Activated CD8-positive, alpha-beta memory T cell treated with anti-CD3 and anti-CD28 coated beads, Interleukin-2, amount 50 U/mL, for 1 hour (primary cell): ENCODE measurements around the gene OXTR.

Experiments
- DNase-seq: peaks from one replicate; pipeline ENCODE4 v3.0.0-alpha.2; 2020; ENCODE audit errors: extremely low read depth

Gene OXTR

DNA sequence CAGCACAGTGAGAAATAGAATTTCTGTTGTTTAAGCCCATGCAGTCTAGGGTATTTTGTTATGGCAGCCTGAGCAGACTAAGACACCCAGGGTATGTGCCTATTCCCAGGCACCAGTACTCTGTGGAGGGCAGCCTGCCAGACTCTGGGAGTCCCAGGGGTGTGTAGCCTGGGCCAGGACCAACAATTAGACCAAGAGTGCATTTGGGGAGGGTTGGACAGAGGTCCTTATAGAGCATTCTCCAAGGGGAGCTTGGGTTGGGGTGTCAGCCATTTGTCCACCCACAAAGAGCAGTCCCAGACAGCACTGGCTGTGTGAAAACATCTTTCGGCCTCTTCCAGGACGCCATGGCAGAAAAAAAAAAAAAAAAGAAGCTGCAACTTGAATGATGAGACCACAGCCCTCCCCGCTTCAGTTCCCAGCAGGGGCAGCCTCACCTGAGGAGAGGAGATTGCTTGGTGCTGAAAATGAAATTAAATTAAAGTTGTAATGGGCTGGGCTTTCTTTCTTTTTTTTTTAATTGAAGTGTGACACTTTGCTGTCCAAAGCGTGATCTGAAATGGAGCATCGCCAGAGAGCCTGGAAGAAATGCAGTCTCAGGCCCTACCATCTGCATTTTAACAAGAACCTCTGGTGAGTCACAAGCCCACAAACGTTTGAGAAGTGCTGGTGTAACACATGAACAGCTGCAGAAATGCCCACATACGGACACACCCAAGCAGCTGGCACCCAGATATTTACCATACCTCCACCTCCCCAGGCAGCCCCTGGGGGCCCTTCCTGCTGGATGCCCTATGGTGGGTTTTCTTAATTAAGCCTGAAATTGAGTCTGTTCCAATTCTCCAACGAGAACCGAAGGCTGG is 57.1 kb downstream of the OXTR start:
- DNase-seq: no peak

DNA sequence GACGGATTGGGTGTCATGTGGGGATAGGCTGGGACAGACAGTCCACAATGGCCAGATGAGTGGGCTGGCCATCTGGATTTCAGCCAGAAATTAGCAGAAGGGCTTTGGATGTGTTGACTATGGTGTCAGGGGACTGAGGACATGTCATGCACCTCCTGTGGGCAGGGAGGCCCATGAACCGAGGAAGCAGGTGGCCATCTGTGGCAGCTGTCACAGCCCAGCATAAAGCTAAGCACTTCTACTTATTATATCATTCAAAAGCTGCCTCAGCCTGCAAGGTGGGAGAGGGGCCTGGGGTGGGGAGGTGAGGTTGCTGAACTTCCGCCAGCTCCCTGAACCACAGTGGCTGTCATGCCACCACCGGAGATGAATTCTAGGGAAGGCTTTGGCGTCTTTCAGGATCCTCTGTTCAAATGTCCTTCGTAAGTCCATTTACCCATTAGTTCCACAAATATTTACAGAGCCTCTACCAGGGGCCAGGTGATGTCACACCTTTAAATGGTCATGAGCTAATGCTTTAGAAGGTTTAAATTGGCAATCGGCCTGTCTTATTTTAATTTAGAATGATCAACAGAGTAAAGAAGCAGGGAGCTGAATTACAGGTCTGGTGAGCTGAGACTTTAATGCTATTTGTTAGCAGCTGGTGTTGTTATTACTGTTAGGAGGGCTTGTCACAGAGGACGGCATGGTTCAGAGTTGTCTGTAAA is 59.5 kb downstream of the OXTR start:
- DNase-seq: no peak

DNA sequence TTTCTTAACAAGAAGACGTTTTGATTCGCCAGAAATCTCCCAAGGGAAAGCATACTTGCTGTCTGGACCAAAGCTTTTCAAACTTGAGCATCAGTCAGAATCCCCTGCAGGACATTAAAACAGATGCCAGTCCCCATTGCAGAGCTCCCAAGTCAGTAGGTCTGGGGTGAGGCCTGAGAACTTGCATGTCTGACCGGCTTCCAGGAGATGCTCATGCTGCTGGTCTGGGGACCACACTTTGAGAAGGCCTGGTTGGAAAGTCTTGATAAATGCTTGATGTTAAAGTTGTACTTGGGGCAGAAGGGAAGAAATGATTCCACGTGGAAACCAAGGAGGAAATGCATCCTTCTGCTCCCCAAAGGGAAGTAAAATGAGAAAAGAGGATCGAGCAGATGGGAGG is 60.1 kb downstream of the OXTR start:
- DNase-seq: no peak

DNA sequence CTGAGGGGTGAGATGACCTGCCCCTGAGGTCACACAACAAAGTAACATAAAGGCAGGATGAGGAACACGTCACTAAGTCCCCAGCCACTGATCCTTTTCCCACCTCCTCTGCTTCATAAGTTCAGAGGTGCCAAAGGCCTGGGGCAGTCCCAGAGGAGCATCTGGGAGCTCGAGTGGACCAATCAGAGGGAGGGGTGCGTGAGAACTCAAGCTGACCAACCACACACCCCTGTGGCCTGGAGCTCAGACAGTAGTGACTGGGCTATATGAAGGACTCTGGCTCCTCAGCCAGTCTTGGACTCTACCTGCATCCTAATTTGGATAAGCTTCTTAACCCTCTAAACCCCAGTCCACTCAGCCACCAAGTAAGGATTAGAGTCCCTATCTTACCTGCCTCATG is 63.8 kb downstream of the OXTR start:
- no peak for DNase-seq

DNA sequence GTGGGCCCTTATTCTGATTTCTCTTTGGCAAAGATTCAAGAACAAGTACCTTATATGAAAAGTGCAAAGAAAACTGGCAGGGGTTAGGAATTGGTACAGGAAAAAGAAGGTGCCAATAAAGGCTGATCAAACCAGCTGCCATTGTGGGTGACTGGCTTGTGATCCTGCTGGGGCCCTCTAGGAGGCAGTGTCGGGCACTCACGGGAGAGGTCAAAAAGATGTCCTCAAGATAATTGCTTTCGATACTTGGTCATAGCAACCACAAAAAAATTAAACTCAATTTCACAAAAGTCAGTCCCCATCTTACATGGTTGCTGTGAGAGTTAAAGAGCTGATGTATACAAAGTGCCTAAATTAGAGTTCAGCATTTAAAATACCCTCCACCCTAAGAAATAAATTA is 66.9 kb downstream of the OXTR start:
- DNase-seq: no peak
